ELR (cell line): Measurements from ENCODE around the gene ITGA8.
"Not testable (repeated sequence)": the region's sequence is repeated elsewhere in the genome, so short reads cannot be mapped to it uniquely, and the experiment has no call there.

Experiments used
- DNase-seq: peaks from one replicate; pipeline ENCODE4 v3.0.0-alpha.2; 2015; ENCODE audit warnings: low read depth

ITGA8 gene

DNA sequence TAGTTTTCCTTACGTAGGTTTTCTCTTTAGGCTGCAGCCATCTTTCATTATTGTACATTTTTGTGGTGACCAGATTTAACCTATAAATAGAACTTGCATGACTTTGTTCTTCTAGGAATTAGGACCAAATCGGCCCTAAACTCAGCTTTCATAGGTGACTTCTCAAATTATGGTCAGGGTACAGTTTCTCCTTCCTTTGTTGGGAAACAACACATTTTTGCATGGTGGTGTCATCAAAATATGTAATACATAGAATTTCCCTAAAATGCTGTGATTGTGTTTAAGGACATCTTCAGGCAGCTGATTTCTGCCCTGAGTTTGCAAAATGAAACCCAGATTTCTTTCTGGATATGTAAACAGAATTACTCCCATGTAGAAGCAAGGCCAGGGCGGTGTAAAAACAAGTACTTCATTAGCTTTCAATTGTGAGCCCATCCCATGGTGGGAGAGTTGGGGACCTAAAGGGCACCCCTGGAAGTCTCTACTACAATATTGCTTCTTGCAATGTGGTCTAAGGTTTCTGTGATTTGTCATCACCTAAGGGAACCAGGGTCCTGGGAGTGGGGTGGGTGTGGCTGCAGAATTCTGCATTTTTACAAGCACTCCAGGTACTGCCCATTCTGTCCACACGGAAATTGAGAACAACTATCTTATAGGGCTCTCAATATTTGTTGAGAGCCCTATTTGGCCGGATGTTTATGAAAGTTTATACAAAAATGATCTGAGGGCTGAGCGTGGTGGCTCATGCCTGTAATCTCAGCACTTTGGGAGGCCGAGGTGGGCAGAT lies 227.7 kb downstream of the ITGA8 start:
- no peak for DNase-seq

DNA sequence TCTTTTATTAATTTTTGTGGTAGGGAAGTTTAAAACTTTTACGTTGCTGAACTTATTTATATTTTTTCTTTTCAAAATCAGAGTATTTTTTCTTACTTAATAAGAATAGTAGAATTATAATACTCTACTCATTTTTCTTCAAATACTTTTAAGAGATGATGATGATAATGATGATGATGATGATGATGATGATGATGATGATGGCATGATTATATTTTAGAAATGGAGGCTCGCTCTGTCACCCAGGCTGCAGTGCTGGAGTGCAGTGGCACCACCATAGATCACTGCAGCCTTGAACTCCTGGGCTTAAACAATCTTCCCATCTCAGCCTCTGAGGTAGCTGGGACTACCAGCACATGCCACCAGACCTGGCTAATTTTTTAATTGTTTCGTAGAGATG lies 230.3 kb downstream of the ITGA8 start:
- DNase-seq = no peak

DNA sequence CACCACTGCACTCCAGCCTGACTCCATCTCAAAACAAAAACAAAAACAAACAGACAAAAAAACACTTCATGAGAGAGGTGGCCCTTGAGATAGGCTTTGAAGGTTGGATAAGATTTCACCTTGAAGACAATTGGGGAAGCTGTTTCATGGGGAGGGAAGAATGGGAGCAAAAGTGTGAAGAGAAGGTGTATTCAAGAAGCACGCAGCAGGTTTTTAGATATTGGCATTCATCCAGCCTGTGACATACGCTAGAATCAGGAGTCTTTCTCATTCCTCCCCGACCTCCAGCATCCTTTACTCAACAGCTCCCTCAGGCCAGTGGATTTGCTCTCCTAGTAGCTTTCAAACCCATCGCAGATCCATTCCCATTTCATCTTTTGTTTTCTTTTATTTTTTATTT lies 232.3 kb downstream of the ITGA8 start:
- no peak for DNase-seq

DNA sequence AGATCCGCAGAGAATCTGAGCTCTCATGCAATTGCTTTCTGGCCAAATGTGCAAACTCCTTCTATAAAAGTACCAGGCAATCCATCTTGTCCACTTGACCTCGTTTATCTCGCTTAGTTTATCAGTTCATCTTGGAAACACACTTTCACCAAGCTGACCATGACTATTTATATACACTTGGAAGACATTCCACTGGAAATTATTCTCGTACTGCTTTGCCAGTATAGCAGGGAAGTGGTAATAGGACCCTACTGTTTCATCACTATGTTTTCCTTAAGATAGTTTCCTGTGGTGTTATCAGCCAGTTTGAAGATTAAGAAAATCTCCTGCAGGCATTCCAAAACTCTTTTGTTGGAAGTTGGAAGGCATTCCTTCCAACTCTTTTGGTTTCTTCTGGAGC lies 233.3 kb downstream of the ITGA8 start:
- DNase-seq = no peak

DNA sequence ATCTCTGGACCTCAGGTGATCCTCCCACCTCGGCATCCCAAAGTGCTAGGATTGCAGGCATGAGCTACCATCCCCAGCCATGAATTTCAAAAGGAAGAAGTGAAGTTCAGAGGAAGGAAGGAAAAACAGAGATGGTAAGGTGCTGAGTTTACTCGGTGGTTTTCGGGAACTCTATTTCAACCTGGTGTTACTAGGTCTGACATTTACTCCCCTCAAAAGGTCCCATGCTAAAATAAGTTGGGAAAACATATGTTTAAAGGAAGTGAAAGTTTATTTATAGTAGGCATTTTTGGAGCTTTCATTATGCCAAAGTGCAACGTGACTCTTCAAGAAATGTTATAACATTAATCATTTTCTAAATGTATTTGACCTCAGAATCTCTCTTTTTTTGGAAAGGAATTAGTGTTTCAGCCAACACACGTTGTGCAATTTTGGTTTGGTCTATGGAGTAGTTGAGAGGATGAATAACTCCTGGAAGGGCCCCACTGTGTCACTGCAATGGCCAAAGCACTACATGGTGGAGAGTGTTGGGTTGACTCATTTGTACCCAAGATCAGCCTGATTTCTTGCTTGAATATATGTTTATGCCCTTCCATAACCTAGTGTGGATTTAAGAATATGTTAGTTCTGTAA lies 233.9 kb downstream of the ITGA8 start:
- DNase-seq = peak; percentile 6

DNA sequence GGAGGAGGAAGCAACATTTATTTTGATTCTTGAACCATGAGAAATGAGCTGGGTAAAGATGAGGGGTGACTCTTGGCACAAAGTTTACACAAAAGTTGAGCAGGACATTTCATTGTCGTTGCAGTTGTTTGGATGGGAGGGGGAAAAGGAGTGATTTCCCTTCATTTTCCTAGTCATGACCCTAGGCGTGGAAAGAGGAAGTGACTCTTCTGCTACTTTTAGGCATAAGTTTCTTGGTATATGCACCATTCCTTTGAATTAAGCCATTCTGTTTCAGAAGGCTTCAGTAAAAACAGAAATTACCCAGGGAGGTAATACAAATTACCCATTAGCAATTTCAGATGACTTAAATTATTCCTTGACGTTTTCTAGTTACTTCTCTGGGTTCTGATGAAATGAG lies 234.7 kb downstream of the ITGA8 start:
- no peak for DNase-seq

DNA sequence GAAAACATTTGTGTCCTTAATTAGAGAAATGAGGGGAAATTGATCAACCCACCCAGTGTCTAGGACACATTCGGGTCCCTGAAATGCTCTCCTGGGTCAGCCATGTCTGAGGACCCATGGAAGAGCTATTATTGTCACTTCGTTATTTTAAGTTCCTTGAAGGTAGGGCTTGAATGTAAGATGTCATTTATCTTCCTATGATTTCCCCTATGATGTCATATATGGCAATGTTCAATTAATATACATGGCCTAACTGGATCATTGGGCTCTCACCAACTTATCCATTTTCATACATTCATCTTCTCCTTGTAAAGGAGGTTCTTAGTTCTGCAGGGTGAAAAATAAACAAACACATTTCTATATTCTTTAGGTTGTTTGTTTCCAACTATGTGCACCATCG lies 235.6 kb downstream of the ITGA8 start:
- DNase-seq = no peak

DNA sequence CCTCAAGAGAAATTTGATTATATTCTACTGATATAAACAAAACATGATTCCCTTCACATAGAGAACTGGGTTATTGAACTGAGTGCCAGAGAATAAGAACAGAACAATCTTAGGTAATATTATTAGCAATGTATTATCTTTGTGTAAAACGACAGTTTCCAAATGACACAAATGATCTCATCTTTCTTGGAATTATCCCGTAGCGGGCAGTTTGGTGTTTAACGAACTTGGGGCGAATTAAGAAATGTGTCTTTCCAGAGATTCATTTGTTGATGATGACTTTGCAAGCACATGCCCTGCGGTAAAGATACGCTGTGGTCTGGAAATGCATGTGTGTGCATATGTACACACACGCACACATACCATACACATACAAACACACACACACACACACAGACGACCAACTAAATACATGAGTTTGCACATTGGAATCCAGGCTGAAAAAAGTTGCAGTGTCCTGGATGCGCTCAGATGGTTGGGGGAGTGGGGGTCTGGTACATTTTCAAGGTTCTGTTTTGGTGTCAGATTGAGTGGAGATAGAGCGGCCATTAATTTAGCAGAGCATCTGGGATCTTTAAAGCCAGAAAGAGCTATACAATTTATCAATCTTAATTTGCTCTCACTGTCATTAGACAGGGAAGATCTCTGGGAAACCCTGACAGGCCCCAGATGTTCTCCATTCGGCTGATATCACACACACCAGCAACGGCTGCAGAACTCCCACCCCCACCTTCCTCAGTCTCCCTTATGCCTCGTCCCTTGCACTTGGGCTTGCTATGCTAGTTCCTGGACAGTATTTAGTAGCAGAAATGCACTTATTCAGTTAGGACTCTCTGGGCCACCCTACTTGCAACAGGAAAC lies 236.3 kb downstream of the ITGA8 start:
- no peak for DNase-seq

DNA sequence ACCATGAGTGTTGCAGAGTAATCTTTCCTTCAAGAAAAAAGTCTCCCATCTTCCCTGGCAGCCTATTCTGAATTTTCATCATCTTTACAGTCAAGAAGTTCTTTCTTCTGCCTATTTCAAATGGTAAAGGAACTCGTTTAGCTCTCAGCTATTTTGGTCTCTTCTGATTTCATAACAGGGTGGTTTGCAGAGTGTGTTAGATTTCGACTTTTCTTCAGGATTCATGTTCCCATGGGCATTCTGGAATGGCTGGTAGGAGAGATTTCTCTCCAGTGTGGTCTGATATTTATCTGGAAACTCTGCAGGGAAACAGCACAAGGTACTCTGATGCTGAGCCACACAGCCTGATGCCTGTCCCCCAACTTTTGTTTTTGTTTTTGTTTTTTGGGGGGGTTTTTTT lies 237.6 kb downstream of the ITGA8 start:
- no peak for DNase-seq

DNA sequence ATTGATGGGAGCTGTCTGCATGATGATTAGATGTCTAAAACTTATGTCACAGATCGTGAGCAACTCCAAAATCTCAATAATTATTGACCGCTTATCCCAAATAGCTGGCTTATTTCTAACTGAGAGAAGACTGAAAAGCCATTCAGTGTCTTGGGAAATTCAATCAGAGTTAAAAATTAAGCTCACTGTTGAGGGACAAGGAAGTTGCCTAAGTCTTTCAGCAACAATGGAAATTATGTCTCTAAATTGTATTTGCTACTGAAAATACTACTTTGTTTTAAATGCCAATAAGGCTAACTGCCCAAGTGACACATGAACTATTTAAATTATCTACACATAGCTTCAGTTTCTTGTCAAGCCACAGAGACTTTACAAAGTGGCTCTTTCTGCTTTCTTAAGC lies 240.8 kb downstream of the ITGA8 start:
- DNase-seq = no peak

DNA sequence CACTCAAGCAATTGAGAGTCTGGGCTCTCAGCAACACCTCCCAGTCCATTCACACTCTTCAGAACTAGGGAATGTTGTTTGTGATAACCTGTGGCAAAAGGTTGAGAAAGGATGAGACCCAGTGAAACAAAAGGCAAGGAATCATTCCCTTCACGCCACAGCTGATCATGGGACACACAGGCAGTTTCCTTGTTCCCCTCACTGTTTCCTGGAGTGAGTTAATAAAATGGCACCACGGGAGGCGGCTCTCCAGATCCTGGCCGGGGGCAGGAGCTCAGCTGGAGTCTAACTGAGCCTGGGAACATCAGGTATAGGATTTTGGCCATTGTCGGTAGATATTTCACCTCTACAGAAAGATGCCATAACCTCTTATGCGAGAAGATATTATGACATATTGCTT lies 241.3 kb downstream of the ITGA8 start:
- no peak for DNase-seq

DNA sequence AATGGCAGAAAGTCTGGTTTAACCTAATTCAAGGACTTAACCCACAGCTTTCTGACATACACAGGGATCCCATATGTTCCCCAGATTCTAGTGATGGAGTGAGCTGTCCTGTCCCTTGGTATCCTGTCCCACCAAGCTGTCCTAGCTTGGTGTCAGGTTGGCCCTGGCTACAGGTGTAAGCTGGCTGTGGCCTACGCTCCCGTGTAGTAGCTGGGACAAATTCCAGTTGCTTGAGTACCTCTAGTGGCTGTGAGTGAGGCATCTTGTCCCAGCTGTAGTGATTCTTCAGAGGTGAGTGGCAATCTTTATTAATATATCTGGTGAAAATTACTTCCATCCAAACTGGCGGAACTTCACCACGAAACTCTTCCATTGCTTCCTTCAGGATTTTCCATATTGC lies 243.4 kb downstream of the ITGA8 start:
- no peak for DNase-seq

DNA sequence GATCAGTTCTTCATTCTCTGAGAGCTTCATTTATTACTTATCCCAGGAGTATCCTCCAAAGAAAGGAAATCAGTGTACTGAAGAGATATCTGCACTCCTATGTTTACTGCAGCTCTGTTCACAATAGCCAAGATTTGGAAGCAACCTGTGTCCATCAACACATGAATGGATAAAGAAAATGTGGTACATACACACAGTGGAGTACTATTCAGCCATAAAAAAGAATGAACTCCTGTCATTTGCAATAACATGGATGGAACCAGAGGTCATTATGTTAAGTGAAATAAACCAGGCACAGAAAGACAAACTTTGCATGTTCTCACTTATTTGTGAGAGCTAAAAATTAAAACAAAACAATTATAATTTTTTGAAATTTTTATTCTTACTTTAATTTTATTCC lies 244.3 kb downstream of the ITGA8 start:
- not testable (repeated sequence) for DNase-seq

DNA sequence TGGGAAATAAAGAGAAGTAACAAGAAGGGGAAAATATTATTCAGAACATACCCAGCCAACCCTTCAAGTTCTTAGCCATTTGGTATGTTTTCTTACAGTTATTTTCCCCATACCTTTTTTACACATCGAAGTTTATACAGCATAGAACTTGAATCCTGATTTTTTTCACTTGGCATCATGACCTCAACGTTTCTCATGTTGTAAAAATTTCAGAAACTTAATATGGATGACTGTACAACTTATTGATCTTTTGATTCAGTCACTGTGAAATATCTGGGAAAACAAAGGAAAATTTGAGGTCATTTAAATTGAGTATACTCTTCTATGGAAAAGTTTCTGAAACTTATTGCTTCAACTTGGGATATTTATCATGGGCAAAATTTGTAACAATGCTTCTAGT lies 245.1 kb downstream of the ITGA8 start:
- no peak for DNase-seq

DNA sequence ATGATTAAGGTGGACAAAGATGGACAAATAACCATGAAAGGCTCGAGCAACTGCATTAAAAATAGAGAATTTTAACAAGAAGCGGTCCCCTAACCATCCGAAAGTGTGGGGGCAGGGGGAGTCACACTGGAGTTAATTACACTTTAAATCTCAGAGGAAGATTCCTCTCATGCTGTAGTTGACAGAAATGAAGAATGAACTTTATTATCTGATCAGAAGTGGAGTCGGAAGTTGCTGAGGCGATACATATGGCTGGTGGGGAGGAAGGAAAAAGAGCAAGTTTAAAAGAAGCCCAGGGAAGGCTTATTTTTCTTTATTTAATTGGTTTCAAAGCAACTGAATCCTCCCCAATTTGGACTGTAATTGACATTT lies 246.3 kb downstream of the ITGA8 start:
- no peak for DNase-seq

DNA sequence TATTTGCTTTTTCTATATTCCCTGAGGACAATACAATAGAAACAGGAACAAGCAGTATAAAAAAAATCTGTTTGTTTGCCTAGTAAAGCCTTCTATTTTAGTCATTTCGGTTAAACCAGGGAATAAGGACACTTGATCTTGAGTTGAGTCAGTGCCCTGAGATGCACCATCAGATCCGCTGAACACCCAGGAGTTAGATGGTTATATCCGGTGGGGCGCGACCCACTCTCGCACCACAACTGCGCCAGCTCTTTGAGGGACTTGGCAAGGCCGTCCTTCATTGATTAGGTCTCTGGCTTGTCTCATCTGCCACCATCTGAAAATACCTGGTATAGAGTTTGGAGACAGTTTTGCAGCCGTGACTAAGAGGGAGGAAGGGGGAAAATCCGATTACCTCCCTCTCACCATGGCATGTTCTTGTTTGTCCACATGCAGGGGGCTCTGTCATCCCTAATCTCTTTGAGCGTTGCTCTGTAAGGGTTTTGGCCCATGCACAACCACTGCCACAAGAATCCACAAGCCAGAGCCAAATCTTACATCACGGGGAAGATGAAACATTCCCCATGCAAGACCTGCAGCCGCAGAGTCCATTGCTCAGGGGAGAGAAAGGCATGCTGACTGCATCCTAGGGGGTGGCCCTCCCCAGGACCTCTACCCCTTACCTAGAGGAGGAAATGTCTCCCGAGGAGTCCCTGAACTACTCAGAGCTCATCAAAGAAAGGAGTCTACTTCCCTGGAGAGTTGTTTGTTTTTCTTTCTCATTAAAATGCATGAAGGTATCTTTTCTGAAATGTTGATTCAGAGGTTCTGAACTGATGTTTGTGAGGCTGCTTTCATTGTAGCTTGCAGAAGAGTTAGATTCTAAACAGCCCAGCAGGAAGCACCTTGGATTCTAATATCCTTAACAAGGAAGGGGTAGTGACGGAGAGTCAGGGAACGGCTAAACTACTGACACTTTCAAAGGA lies 247.0 kb downstream of the ITGA8 start:
- DNase-seq = no peak

DNA sequence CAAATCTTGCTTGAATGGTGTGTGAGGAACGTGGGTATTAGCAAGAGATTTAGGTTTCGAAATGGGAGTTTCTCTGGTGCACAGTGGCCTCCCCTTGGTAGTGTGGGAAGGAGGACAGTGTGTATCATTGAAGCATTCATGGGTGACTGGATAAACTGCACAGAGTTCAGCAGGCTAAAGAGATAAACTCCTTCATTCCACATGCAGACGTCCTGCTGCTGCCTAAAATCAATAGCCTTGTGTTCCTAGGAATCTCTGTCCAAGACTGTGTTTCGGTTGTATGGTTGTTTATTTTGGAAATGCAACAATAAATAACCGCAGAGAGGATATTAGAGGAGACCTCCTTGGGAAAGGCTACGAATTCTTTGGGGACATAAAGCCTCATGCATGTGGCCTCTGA lies 247.7 kb downstream of the ITGA8 start:
- no peak for DNase-seq

DNA sequence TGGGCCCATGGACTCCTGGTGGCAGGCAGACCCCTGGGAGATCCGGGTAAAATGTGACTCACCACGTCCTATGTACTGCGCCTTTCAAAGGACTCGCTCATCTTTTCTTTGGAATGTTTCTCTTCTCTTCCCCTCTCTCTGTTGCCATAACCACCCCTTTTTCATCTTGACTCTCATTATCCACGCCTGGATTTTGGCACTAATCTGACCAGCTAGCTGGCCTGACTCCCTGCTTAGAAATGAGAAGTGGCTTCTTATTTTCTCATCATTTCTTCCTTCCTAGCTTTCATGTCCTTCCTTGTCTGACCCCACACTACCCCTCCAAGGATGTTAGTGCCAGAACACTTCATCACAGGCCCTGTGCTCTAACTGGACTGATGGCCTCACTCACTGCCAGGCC lies 250.6 kb downstream of the ITGA8 start:
- DNase-seq = no peak

DNA sequence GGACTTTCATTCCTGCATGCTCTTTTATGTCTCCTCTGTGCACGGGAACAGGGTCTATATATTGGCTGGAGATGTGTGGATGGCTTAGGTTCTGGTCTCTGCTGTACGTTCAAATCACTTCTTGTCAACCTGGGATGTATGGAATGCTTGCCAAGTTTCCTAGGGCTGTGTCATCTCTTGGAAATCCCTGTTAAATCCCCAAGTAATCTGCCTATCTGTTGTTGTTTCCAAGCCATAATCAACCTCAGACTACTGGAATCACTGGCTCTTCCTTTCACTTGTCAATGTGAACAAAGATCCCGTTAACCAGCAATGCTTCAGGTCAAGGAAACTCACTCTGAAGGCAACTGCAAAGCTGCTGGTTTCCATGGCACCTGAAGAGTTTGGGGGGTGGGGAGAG lies 255.3 kb downstream of the ITGA8 start:
- no peak for DNase-seq
